H1 (cell line): ENCODE data around the gene SURF1. TPM values are rescaled to one million over a fixed set of nuclear protein-coding genes. Genes with fewer than 3 reads are reported as not detected.

ENCODE experiments used
- CTCF ChIA-PET: fragments of 300-600 bp; sonication (Branson Sonifier 250); formaldehyde crosslinking; loops from one replicate; lab custom pipeline; 2021; ENCODE audit not compliant: partially characterized antibody; lab: Charles Lee
- POLR2A ChIA-PET: fragments of 300-600 bp; sonication (Branson Sonifier 250); formaldehyde crosslinking; loops from one replicate; lab custom pipeline; 2021; ENCODE audit warnings: inconsistent platforms; ENCODE audit not compliant: partially characterized antibody; lab: Charles Lee
- DNase-seq, 2 experiments: peaks; one replicate each; pipeline versions ENCODE4 v3.0.0 to v3.0.0-alpha.2; 2010 to 2022; ENCODE audit warnings: low spot score in 2 of 2, low read depth in 1 of 2, mixed read lengths in 1 of 2
- FAIRE-seq: peaks from 2 replicates; lab custom pipeline; 2011; peaks lifted over from hg19 to GRCh38; lab: Jason Lieb, UNC
- H2AFZ ChIP-seq: 2 replicates; pipeline ENCODE4 v1.8.1; 2012; ENCODE audit warnings: low read length, inconsistent platforms
- H2AK5ac ChIP-seq: 2 replicates; pipeline ENCODE4 v1.6.1; 2013; ENCODE audit warnings: low read depth, low read length
- H2BK120ac ChIP-seq: replicated peaks from 2 replicates; pipeline ENCODE3; 2013; ENCODE audit warnings: low read depth, low read length, inconsistent platforms
- H2BK12ac ChIP-seq: 2 replicates; pipeline ENCODE4 v1.6.1; 2013; ENCODE audit warnings: low read depth, low read length
- H2BK15ac ChIP-seq: 2 replicates; pipeline ENCODE4 v1.6.1; 2013; ENCODE audit warnings: low read length
- H2BK20ac ChIP-seq: 2 replicates; pipeline ENCODE4 v1.6.1; 2013; ENCODE audit warnings: low read length
- H2BK5ac ChIP-seq: 2 replicates; pipeline ENCODE4 v1.6.1; 2013; ENCODE audit warnings: low read depth, low read length
- H3K14ac ChIP-seq: 2 replicates; pipeline ENCODE4 v1.6.1; 2013; ENCODE audit warnings: inconsistent platforms; ENCODE audit not compliant: insufficient read length
- H3K18ac ChIP-seq: 2 replicates; pipeline ENCODE4 v1.6.1; 2013; ENCODE audit warnings: low read length; ENCODE audit errors: extremely low read depth
- H3K23ac ChIP-seq: 2 replicates; pipeline ENCODE4 v1.6.1; 2013; ENCODE audit warnings: inconsistent platforms; ENCODE audit not compliant: insufficient read length
- H3K23me2 ChIP-seq: 2 replicates; pipeline ENCODE4 v1.6.1; 2013; ENCODE audit warnings: low read depth, low read length
- H3K27ac ChIP-seq: 2 replicates; pipeline ENCODE4 v1.6.1; 2011; ENCODE audit warnings: low read depth, low read length, inconsistent platforms
- H3K27me3 ChIP-seq, 4 experiments: replicated peaks in 1 of 4; 1 replicate in 1 of 4; 2 replicates in 3 of 4; pipeline versions ENCODE4 v1.6.1 to v1.8.1; 2011 to 2013; ENCODE audit warnings: low read length in 3 of 4, mild to moderate bottlenecking in 3 of 4, inconsistent platforms in 2 of 4, mixed read lengths in 2 of 4, moderate library complexity in 1 of 4; ENCODE audit not compliant: control insufficient read depth in 3 of 4, insufficient read depth in 3 of 4; ENCODE audit errors: extremely low read depth in 1 of 4
- H3K36me3 ChIP-seq, 4 experiments: 2 replicates each; pipeline versions ENCODE4 v1.6.1 to v1.8.1; 2011 to 2013; ENCODE audit warnings: mild to moderate bottlenecking in 4 of 4, low read length in 3 of 4, moderate library complexity in 2 of 4, control low read depth in 1 of 4, inconsistent platforms in 1 of 4; ENCODE audit not compliant: insufficient read depth in 4 of 4, control insufficient read depth in 2 of 4
- H3K4ac ChIP-seq: replicated peaks from 2 replicates; pipeline ENCODE3; 2013; ENCODE audit warnings: low read length, low read depth, mixed read lengths, inconsistent platforms; ENCODE audit not compliant: insufficient read length
- H3K4me1 ChIP-seq, 4 experiments: replicated peaks in 1 of 4; 1 replicate in 1 of 4; 2 replicates in 3 of 4; pipeline versions ENCODE4 v1.6.1 to v1.8.1; 2011 to 2013; ENCODE audit warnings: low read length in 3 of 4, inconsistent platforms in 2 of 4, mixed read lengths in 1 of 4; ENCODE audit not compliant: insufficient read depth in 4 of 4, control insufficient read depth in 3 of 4
- H3K4me2 ChIP-seq, 2 experiments: 2 replicates each; pipeline versions ENCODE4 v1.6.1 to v1.8.1; 2011 to 2013; ENCODE audit warnings: low read depth in 2 of 2, low read length in 2 of 2, control low read depth in 1 of 2, inconsistent platforms in 1 of 2, mild to moderate bottlenecking in 1 of 2; ENCODE audit not compliant: insufficient read depth in 1 of 2
- H3K4me3 ChIP-seq, 4 experiments: fragments of 200-600, 300-600 bp in 1 of 4; sonication (generic), shearing (Covaris generic), sonication (Bioruptor Twin) in 1 of 4; 2 replicates each; pipeline versions ENCODE4 v1.5.1 to v1.8.1; 2011 to 2016; ENCODE audit warnings: low read length in 4 of 4, low read depth in 3 of 4, control low read depth in 2 of 4, inconsistent platforms in 2 of 4, mild to moderate bottlenecking in 2 of 4, mixed read lengths in 1 of 4, moderate library complexity in 1 of 4; ENCODE audit not compliant: insufficient read depth in 2 of 4; ENCODE audit errors: extremely low read depth in 1 of 4
- H3K56ac ChIP-seq: replicated peaks from 2 replicates; pipeline ENCODE3; 2013; ENCODE audit warnings: low read depth, mild to moderate bottlenecking, mixed read lengths, low read length, inconsistent platforms; ENCODE audit not compliant: insufficient read length
- H3K79me1 ChIP-seq: 2 replicates; pipeline ENCODE4 v1.6.1; 2013; ENCODE audit warnings: low read depth, low read length, control low read depth
- H3K79me2 ChIP-seq, 2 experiments: 2 replicates each; pipeline versions ENCODE4 v1.6.1 to v1.8.1; 2012 to 2013; ENCODE audit warnings: low read length in 2 of 2, mild to moderate bottlenecking in 2 of 2, inconsistent platforms in 1 of 2; ENCODE audit not compliant: insufficient read depth in 2 of 2, control insufficient read depth in 1 of 2
- H3K9ac ChIP-seq, 4 experiments: replicated peaks in 1 of 4; 1 replicate in 1 of 4; 2 replicates in 3 of 4; pipeline versions ENCODE4 v1.6.1 to v1.8.1; 2011 to 2013; ENCODE audit warnings: low read depth in 3 of 4, low read length in 3 of 4, control low read depth in 2 of 4, mild to moderate bottlenecking in 2 of 4, moderate library complexity in 2 of 4, inconsistent platforms in 1 of 4; ENCODE audit errors: extremely low read depth in 1 of 4
- H3K9me3 ChIP-seq, 2 experiments: 2 replicates each; pipeline versions ENCODE4 v1.6.1 to v1.8.1; 2012 to 2013; ENCODE audit warnings: mild to moderate bottlenecking in 2 of 2, moderate library complexity in 2 of 2, control low read depth in 1 of 2, inconsistent platforms in 1 of 2, low read depth in 1 of 2, low read length in 1 of 2, mixed read lengths in 1 of 2; ENCODE audit not compliant: insufficient read depth in 2 of 2
- H4K20me1 ChIP-seq, 2 experiments: replicated peaks in 1 of 2; 2 replicates each; pipeline versions ENCODE3 to v1.8.1; 2011 to 2013; ENCODE audit warnings: inconsistent platforms in 2 of 2, low read length in 2 of 2, mild to moderate bottlenecking in 1 of 2; ENCODE audit not compliant: insufficient read depth in 2 of 2, control insufficient read depth in 1 of 2
- H4K5ac ChIP-seq: 2 replicates; pipeline ENCODE4 v1.6.1; 2013; ENCODE audit warnings: low read length, low read depth, mixed read lengths, inconsistent platforms; ENCODE audit not compliant: insufficient read length
- H4K8ac ChIP-seq: 2 replicates; pipeline ENCODE4 v1.8.0; 2013; ENCODE audit warnings: mild to moderate bottlenecking, moderate library complexity, low read length, inconsistent platforms; ENCODE audit not compliant: insufficient read depth; ENCODE audit errors: extremely low read depth
- H4K91ac ChIP-seq: replicated peaks from 2 replicates; pipeline ENCODE3; 2013; ENCODE audit warnings: low read length, mixed read lengths, inconsistent platforms; ENCODE audit not compliant: insufficient read length
- BACH1 ChIP-seq: IDR thresholded peaks from 2 replicates; pipeline ENCODE4 v1.6.1; 2012; ENCODE audit warnings: low read length, improper control_type of control experiment
- EGR1 ChIP-seq: IDR thresholded peaks from 2 replicates; pipeline ENCODE4 v1.6.1; 2011; ENCODE audit warnings: low read depth, low read length, borderline replicate concordance
- GTF2F1 ChIP-seq: IDR thresholded peaks from 2 replicates; pipeline ENCODE4 v1.6.1; 2012; ENCODE audit warnings: low read depth, low read length, improper control_type of control experiment, borderline replicate concordance
- NRF1 ChIP-seq: IDR thresholded peaks from 2 replicates; pipeline ENCODE4 v1.6.1; 2011; ENCODE audit warnings: mild to moderate bottlenecking, low read depth, low read length, improper control_type of control experiment
- POLR2AphosphoS5 ChIP-seq: IDR thresholded peaks from 2 replicates; pipeline ENCODE4 v1.6.1; 2011; ENCODE audit warnings: low read depth, low read length
- RAD21 ChIP-seq, 2 experiments: IDR thresholded peaks in 1 of 2; conservative IDR thresholded peaks in 1 of 2; 2 replicates each; pipeline ENCODE4 v1.6.1; 2011; ENCODE audit warnings: low read depth in 2 of 2, low read length in 2 of 2, improper control_type of control experiment in 1 of 2, inconsistent platforms in 1 of 2, mild to moderate bottlenecking in 1 of 2, moderate library complexity in 1 of 2
- SIN3A ChIP-seq, 2 experiments: IDR thresholded peaks in 1 of 2; conservative IDR thresholded peaks in 1 of 2; 2 replicates each; pipeline ENCODE4 v1.6.1; 2011 to 2012; ENCODE audit warnings: low read length in 2 of 2, improper control_type of control experiment in 1 of 2, low read depth in 1 of 2, mild to moderate bottlenecking in 1 of 2
- SP2 ChIP-seq: IDR thresholded peaks from 2 replicates; pipeline ENCODE4 v1.6.1; 2012; ENCODE audit warnings: mild to moderate bottlenecking, low read length, inconsistent platforms
- SRF ChIP-seq: IDR thresholded peaks from 2 replicates; pipeline ENCODE4 v1.6.1; 2011; ENCODE audit warnings: mild to moderate bottlenecking, low read depth, low read length, moderate library complexity
- YY1 ChIP-seq: IDR thresholded peaks from 2 replicates; pipeline ENCODE4 v1.6.1; 2011; ENCODE audit warnings: low read depth, mild to moderate bottlenecking, low read length
- WGBS, 2 experiments: shearing (Covaris generic) in 1 of 2; methylation state at CpG; one replicate each; pipeline versions ENCODE4 v1.1.6 to v1.1.7; 2013 to 2015; ENCODE audit warnings: low lambda C conversion rate in 2 of 2, mixed read lengths in 2 of 2, inconsistent platforms in 1 of 2, low coverage in 1 of 2, missing lambda C conversion rate in 1 of 2; ENCODE audit not compliant: insufficient replicate concordance in 2 of 2, insufficient coverage in 1 of 2, insufficient read length in 1 of 2; ENCODE audit errors: extremely low coverage in 1 of 2, missing lambda C conversion rate in 1 of 2; 5-methylcytosine and 5-hydroxymethylcytosine counted together
- polyA plus RNA-seq, 7 experiments: library from polyadenylated mRNA; depleted of rRNA in 3 of 7; stranded (reverse) in 5 of 7; unstranded in 2 of 7; fragments of >200 nt in 5 of 7; fragments of 200-250 nt in 2 of 7; gene quantifications; 1 replicate in 5 of 7; 2 replicates in 1 of 7; 4 replicates in 1 of 7; pipeline versions ENCODE4 v1.2.1 to v1.2.3, GENCODE V29; 2011 to 2013; ENCODE audit warnings: missing spikeins in 2 of 7, mixed read lengths in 2 of 7
- total RNA-seq: library from RNA; stranded (reverse); fragmentation: NEBNext Ultra II Directional; extraction: Animal tissue kit (Norgen Biotek cat#: 25700); gene quantifications from 2 replicates; pipeline ENCODE4 v1.2.1, GENCODE V29; 2021
- TF ChIP-seq, protein P1 (sequence below): IDR thresholded peaks from 2 replicates; pipeline ENCODE4 v1.6.1; 2012; ENCODE audit warnings: inconsistent platforms
- TF ChIP-seq, protein P2 (sequence below): IDR thresholded peaks from 2 replicates; pipeline ENCODE4 v1.6.1; 2012; ENCODE audit warnings: inconsistent platforms

SURF1 gene
- total and polyA plus RNA-seq, 2 of the 8 experiments (the other 6 are each of a cell fraction or from before 2014, with no cell fraction given) = 43.1 to 44.7 TPM

DNA sequence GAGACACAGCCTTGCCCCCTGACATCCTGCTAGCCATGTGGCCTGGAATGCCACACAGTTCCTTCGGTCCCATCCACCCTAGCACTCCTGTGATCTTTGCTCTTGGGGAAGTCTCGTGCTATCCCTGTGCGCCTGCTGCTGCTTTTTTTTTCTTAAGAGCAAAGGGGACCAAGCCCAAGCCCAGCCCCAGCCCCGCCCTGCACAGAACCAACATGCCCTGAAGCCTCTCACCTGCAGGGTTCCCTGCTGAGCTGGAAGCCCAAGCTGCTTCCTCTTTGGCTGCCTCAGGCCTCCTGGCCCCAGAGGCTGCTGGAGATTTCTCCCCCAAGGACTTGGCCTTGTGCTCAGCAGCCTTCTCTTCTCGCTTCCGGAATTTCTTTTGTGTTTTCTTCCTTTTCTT is 22.1 kb downstream of the SURF1 start:
- Histone ChIP-seq H4K5ac (no peak overlapping the region), H3K18ac (no peak overlapping the region), H3K4me1 (peaks cover 0 to 9% (median 2%) of the 10 kb centered on the region in 4 experiments; a peak in 1 of 7 replicates), H2BK15ac (no peak overlapping the region), H3K56ac (no peak overlapping the region), H2BK12ac (no peak overlapping the region), H2BK120ac (no peak overlapping the region), H2BK20ac (no peak overlapping the region), H3K4me2 (peak overlapping the region; percentile 22 to 70; a peak in 2 of 4 replicates), H2AK5ac (no peak overlapping the region), H4K91ac (no peak overlapping the region), H2AFZ (no peak overlapping the region), H3K23ac (no peak overlapping the region), H3K4me3 (peak overlapping the region in 1 of 4 experiments; percentile 95; a peak in 2 of 8 replicates), H3K4ac (no peak overlapping the region), H3K9ac (no peak overlapping the region), H3K79me1 (peaks cover 10% of the 10 kb centered on the region), H4K20me1 (peaks cover 4 to 16% of the 10 kb centered on the region in 2 experiments), H3K14ac (no peak overlapping the region), H3K27ac (no peak overlapping the region), H3K79me2 (peaks cover 0 to 15% of the 10 kb centered on the region in 2 experiments; a peak in 2 of 4 replicates), H3K23me2 (peaks cover 7% of the 10 kb centered on the region; the same call in 1 of the 2 replicates), H3K9me3 (no peaks in the 10 kb centered on the region), H2BK5ac (0 out of 2 replicates have a peak overlapping the region, but pooled peaks have one; percentile 44), H3K36me3 (peaks cover 20 to 47% (median 35%) of the 10 kb centered on the region in 4 experiments), H3K27me3 (no peaks in the 10 kb centered on the region), H4K8ac (no peak overlapping the region)
- FAIRE-seq = no peak
- TF ChIP-seq POLR2AphosphoS5 = no peak
- TF ChIP-seq SRF = no peak
- TF ChIP-seq EGR1 = no peak
- TF ChIP-seq GTF2F1 = no peak
- TF ChIP-seq SIN3A (conservative IDR thresholded peaks at IDR 0.05 in 1 of 2, IDR thresholded peaks at IDR 0.05 in 1 of 2; ENCODE audit: low read depth in 1 of 2, low read length in 2 of 2) = no peak
- no peak for TF ChIP-seq NRF1
- no peak for TF ChIP-seq BACH1
- TF ChIP-seq, protein P1, sequence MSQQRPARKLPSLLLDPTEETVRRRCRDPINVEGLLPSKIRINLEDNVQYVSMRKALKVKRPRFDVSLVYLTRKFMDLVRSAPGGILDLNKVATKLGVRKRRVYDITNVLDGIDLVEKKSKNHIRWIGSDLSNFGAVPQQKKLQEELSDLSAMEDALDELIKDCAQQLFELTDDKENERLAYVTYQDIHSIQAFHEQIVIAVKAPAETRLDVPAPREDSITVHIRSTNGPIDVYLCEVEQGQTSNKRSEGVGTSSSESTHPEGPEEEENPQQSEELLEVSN = no peak
- TF ChIP-seq, protein P2, sequence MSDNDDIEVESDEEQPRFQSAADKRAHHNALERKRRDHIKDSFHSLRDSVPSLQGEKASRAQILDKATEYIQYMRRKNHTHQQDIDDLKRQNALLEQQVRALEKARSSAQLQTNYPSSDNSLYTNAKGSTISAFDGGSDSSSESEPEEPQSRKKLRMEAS = no peak
- no peak for TF ChIP-seq SP2
- TF ChIP-seq RAD21 (IDR thresholded peaks at IDR 0.05 in 1 of 2, conservative IDR thresholded peaks at IDR 0.05 in 1 of 2; ENCODE audit: low read depth in 2 of 2, low read length in 2 of 2) = no peak
- no peak for TF ChIP-seq YY1
- 76% methylated on average over 6 of the region's 6 CpGs; no CpG with 5 or more reads in 1 of the 2 experiments for WGBS, 2 experiments
- peak in 1 of 2 experiments; percentile 67 for DNase-seq
- POLR2A ChIA-PET = interaction anchor here (0.6 to 7.3 kb wide), 9 partner anchors 9 to 176 kb away, joined by 3 to 120 read pairs (median 4); partner anchors contain the start of genes MED22 and RPL7A
- CTCF ChIA-PET = interaction anchor here (0.6 to 7.0 kb wide), 7 partner anchors 9 to 153 kb away, joined by 3 to 123 read pairs (median 4); no protein-coding TSS in a partner anchor
